ENCODE measurements around the gene CATSPERZ.
"Not testable (repeated sequence)": the region's sequence is repeated elsewhere in the genome, so short reads cannot be mapped to it uniquely, and the experiment has no call there.

Gene CATSPERZ

GRCh38 chr11:64320556-64320955, 20.4 kb downstream of the CATSPERZ start:
- DNase-seq (ENCODE audit: low read depth in 3 of 3): no peak

GRCh38 chr11:64321026-64321425, 20.9 kb downstream of the CATSPERZ start:
- DNase-seq (ENCODE audit: low read depth in 3 of 3): no peak

- no peak for DNase-seq (ENCODE audit: low read depth in 3 of 3)
These were observed 21.4 kb downstream of the CATSPERZ start for GRCh38 chr11:64321533-64321932.

GRCh38 chr11:64322925-64323260, 22.7 kb downstream of the CATSPERZ start:
- no peak for DNase-seq (ENCODE audit: low read depth in 3 of 3)

- no peak for DNase-seq (ENCODE audit: low read depth in 3 of 3)
These were observed 23.2 kb downstream of the CATSPERZ start for GRCh38 chr11:64323373-64323772.

GRCh38 chr11:64323984-64324383, 23.8 kb downstream of the CATSPERZ start:
- not testable (repeated sequence) for DNase-seq (ENCODE audit: low read depth in 3 of 3)

- no peak for DNase-seq (ENCODE audit: low read depth in 3 of 3)
These were observed 24.7 kb downstream of the CATSPERZ start for GRCh38 chr11:64324692-64325469.

GRCh38 chr11:64327375-64327774, 27.2 kb downstream of the CATSPERZ start:
- DNase-seq (ENCODE audit: low read depth in 3 of 3): no peak

GRCh38 chr11:64327993-64328392, 27.8 kb downstream of the CATSPERZ start:
- no peak for DNase-seq (ENCODE audit: low read depth in 3 of 3)

- DNase-seq (ENCODE audit: low read depth in 3 of 3): no peak
These were observed 30.7 kb downstream of the CATSPERZ start for GRCh38 chr11:64330888-64331287.

- DNase-seq (ENCODE audit: low read depth in 3 of 3): peak; percentile 64 to 72 (median 68)
These were observed 31.6 kb downstream of the CATSPERZ start for GRCh38 chr11:64331569-64332371.

GRCh38 chr11:64333556-64333955, 33.4 kb downstream of the CATSPERZ start:
- DNase-seq (ENCODE audit: low read depth in 3 of 3): no peak

GRCh38 chr11:64334764-64335735, 34.9 kb downstream of the CATSPERZ start:
- DNase-seq (ENCODE audit: low read depth in 3 of 3): peak in 2 of 3 donors; percentile 40 to 67

GRCh38 chr11:64337538-64338249, 37.5 kb downstream of the CATSPERZ start:
- DNase-seq (ENCODE audit: low read depth in 3 of 3): no peak

GRCh38 chr11:64338716-64339115, 38.6 kb downstream of the CATSPERZ start:
- no peak for DNase-seq (ENCODE audit: low read depth in 3 of 3)

- DNase-seq (ENCODE audit: low read depth in 3 of 3): no peak
These were observed 39.1 kb downstream of the CATSPERZ start for GRCh38 chr11:64339286-64339685.

GRCh38 chr11:64339754-64340408, 39.7 kb downstream of the CATSPERZ start, which contains the start of gene CCDC88B:
CCDC88B (plus strand) TSS chr11:64340204; CDS start chr11:64340267, 63 bp downstream.
- DNase-seq (ENCODE audit: low read depth in 3 of 3): peak; percentile 50 to 76 (median 75)

GRCh38 chr11:64340671-64341335, 40.6 kb downstream of the CATSPERZ start:
- DNase-seq (ENCODE audit: low read depth in 3 of 3): peak; percentile 66 to 80 (median 72)

GRCh38 chr11:64341429-64341828, 41.3 kb downstream of the CATSPERZ start:
- DNase-seq (ENCODE audit: low read depth in 3 of 3): no peak
